H1 (cell line): ENCODE results near the gene UBQLN4. TPM values are rescaled to one million over a fixed set of nuclear protein-coding genes. Genes with fewer than 3 reads are reported as not detected.

Experiments used
- BCL11A ChIP-seq, 2 experiments: IDR thresholded peaks; one replicate each; pipeline ENCODE4 v1.6.1; 2011; ENCODE audit warnings: low read depth in 2 of 2, low read length in 2 of 2, mild to moderate bottlenecking in 2 of 2
- CEBPB ChIP-seq: IDR thresholded peaks from 2 replicates; pipeline ENCODE4 v1.6.1; 2012; ENCODE audit warnings: low read depth, low read length
- JUN ChIP-seq: IDR thresholded peaks from 2 replicates; pipeline ENCODE4 v1.6.1; 2011; ENCODE audit warnings: low read depth, mild to moderate bottlenecking, improper control_type of control experiment, low read length
- KDM4A ChIP-seq: IDR thresholded peaks from one replicate; pipeline ENCODE4 v1.7.1; 2012; ENCODE audit warnings: low read depth, mild to moderate bottlenecking, moderate library complexity, low read length, inconsistent platforms; ENCODE audit not compliant: severe bottlenecking
- POU5F1 ChIP-seq: IDR thresholded peaks from 2 replicates; pipeline ENCODE4 v1.6.1; 2011; ENCODE audit warnings: low read depth, mild to moderate bottlenecking, low read length, moderate library complexity
- SAP30 ChIP-seq: fragments of 300-600 bp; sonication (generic); IDR thresholded peaks from 2 replicates; pipeline ENCODE4 v1.7.1; 2012; ENCODE audit warnings: low read length, moderate library complexity, mild to moderate bottlenecking, inconsistent platforms; ENCODE audit not compliant: insufficient read depth, insufficient replicate concordance
- TAF1 ChIP-seq: IDR thresholded peaks from 2 replicates; pipeline ENCODE4 v1.6.1; 2011; ENCODE audit warnings: mild to moderate bottlenecking, low read depth, low read length
- TCF12 ChIP-seq: IDR thresholded peaks from 2 replicates; pipeline ENCODE4 v1.6.1; 2011; ENCODE audit warnings: low read depth, mild to moderate bottlenecking, low read length
- ZNF274 ChIP-seq: IDR thresholded peaks from 2 replicates; pipeline ENCODE4 v1.7.0; 2012; ENCODE audit warnings: low read length, borderline replicate concordance; ENCODE audit errors: extremely low read depth
- polyA plus RNA-seq, 7 experiments: library from polyadenylated mRNA; depleted of rRNA in 3 of 7; stranded (reverse) in 5 of 7; unstranded in 2 of 7; fragments of >200 nt in 5 of 7; fragments of 200-250 nt in 2 of 7; gene quantifications; 1 replicate in 5 of 7; 2 replicates in 1 of 7; 4 replicates in 1 of 7; pipeline versions ENCODE4 v1.2.1 to v1.2.3, GENCODE V29; 2011 to 2013; ENCODE audit warnings: missing spikeins in 2 of 7, mixed read lengths in 2 of 7
- total RNA-seq: library from RNA; stranded (reverse); fragmentation: NEBNext Ultra II Directional; extraction: Animal tissue kit (Norgen Biotek cat#: 25700); gene quantifications from 2 replicates; pipeline ENCODE4 v1.2.1, GENCODE V29; 2021
- TF ChIP-seq, protein P1 (sequence below): fragments of 300-600 bp; sonication (generic); IDR thresholded peaks from 2 replicates; pipeline ENCODE4 v1.7.1; 2012; ENCODE audit warnings: low read length, moderate library complexity, mild to moderate bottlenecking, inconsistent platforms; ENCODE audit not compliant: insufficient replicate concordance
- TF ChIP-seq, protein P2 (sequence below): IDR thresholded peaks from 2 replicates; pipeline ENCODE4 v1.6.1; 2012; ENCODE audit warnings: inconsistent platforms

Gene UBQLN4
- total and polyA plus RNA-seq, 2 of the 8 experiments (the other 6 are each of a cell fraction or from before 2014, with no cell fraction given): 37.7 to 52.0 TPM

DNA sequence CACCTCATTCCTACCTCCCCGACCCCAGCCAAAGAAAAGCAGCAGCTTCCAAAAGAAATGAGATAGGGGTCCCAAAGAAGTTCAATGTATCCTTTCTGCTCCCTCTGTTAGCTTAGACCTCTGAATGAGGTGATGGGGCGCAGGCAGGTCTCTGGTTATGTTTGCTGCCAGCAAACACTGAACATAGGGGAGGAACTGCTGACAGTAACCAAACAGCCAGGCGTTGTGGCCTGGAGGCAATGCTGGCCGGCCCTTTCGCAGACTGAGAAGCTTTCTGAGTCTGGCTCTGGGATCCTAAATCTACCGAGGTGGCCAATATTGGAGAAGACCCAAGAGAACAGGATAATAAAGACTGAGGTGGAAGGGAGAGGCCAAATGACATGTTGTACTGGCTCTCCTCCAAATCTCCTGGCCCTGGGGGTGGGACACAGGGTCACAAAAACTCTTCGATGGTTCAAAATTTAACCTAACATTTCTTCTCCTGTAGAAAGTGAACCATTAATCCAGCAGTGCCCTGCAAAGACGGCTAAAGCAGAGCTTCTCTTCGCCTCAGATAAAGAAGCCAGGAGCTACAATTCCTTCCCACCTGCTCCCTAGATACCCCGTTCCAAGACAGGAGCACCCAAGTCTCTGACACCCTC lies 52.5 kb downstream of the UBQLN4 start (continued):
- TF ChIP-seq, protein P1, sequence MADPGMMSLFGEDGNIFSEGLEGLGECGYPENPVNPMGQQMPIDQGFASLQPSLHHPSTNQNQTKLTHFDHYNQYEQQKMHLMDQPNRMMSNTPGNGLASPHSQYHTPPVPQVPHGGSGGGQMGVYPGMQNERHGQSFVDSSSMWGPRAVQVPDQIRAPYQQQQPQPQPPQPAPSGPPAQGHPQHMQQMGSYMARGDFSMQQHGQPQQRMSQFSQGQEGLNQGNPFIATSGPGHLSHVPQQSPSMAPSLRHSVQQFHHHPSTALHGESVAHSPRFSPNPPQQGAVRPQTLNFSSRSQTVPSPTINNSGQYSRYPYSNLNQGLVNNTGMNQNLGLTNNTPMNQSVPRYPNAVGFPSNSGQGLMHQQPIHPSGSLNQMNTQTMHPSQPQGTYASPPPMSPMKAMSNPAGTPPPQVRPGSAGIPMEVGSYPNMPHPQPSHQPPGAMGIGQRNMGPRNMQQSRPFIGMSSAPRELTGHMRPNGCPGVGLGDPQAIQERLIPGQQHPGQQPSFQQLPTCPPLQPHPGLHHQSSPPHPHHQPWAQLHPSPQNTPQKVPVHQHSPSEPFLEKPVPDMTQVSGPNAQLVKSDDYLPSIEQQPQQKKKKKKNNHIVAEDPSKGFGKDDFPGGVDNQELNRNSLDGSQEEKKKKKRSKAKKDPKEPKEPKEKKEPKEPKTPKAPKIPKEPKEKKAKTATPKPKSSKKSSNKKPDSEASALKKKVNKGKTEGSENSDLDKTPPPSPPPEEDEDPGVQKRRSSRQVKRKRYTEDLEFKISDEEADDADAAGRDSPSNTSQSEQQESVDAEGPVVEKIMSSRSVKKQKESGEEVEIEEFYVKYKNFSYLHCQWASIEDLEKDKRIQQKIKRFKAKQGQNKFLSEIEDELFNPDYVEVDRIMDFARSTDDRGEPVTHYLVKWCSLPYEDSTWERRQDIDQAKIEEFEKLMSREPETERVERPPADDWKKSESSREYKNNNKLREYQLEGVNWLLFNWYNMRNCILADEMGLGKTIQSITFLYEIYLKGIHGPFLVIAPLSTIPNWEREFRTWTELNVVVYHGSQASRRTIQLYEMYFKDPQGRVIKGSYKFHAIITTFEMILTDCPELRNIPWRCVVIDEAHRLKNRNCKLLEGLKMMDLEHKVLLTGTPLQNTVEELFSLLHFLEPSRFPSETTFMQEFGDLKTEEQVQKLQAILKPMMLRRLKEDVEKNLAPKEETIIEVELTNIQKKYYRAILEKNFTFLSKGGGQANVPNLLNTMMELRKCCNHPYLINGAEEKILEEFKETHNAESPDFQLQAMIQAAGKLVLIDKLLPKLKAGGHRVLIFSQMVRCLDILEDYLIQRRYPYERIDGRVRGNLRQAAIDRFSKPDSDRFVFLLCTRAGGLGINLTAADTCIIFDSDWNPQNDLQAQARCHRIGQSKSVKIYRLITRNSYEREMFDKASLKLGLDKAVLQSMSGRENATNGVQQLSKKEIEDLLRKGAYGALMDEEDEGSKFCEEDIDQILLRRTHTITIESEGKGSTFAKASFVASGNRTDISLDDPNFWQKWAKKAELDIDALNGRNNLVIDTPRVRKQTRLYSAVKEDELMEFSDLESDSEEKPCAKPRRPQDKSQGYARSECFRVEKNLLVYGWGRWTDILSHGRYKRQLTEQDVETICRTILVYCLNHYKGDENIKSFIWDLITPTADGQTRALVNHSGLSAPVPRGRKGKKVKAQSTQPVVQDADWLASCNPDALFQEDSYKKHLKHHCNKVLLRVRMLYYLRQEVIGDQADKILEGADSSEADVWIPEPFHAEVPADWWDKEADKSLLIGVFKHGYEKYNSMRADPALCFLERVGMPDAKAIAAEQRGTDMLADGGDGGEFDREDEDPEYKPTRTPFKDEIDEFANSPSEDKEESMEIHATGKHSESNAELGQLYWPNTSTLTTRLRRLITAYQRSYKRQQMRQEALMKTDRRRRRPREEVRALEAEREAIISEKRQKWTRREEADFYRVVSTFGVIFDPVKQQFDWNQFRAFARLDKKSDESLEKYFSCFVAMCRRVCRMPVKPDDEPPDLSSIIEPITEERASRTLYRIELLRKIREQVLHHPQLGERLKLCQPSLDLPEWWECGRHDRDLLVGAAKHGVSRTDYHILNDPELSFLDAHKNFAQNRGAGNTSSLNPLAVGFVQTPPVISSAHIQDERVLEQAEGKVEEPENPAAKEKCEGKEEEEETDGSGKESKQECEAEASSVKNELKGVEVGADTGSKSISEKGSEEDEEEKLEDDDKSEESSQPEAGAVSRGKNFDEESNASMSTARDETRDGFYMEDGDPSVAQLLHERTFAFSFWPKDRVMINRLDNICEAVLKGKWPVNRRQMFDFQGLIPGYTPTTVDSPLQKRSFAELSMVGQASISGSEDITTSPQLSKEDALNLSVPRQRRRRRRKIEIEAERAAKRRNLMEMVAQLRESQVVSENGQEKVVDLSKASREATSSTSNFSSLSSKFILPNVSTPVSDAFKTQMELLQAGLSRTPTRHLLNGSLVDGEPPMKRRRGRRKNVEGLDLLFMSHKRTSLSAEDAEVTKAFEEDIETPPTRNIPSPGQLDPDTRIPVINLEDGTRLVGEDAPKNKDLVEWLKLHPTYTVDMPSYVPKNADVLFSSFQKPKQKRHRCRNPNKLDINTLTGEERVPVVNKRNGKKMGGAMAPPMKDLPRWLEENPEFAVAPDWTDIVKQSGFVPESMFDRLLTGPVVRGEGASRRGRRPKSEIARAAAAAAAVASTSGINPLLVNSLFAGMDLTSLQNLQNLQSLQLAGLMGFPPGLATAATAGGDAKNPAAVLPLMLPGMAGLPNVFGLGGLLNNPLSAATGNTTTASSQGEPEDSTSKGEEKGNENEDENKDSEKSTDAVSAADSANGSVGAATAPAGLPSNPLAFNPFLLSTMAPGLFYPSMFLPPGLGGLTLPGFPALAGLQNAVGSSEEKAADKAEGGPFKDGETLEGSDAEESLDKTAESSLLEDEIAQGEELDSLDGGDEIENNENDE: no peak
- no peak for TF ChIP-seq SAP30
- no peak for TF ChIP-seq CEBPB
- no peak for TF ChIP-seq POU5F1
- TF ChIP-seq JUN: no peak
- TF ChIP-seq TCF12: no peak
- TF ChIP-seq, protein P2, sequence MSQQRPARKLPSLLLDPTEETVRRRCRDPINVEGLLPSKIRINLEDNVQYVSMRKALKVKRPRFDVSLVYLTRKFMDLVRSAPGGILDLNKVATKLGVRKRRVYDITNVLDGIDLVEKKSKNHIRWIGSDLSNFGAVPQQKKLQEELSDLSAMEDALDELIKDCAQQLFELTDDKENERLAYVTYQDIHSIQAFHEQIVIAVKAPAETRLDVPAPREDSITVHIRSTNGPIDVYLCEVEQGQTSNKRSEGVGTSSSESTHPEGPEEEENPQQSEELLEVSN: no peak
- no peak for TF ChIP-seq KDM4A
- no peak for TF ChIP-seq BCL11A (IDR thresholded peaks at IDR 0.05; ENCODE audit: low read depth in 2 of 2, low read length in 2 of 2)
- TF ChIP-seq ZNF274: no peak
- TF ChIP-seq TAF1: no peak
